GM19467 (cell line): ENCODE data around the gene DGLUCY.
"Not testable (repeated sequence)": the region's sequence is repeated elsewhere in the genome, so short reads cannot be mapped to it uniquely, and the experiment has no call there.

Source experiments
- ATAC-seq: cut with Tn5 transposase; IDR thresholded peaks from one replicate; pipeline ENCODE4 v1.9.1; 2021; ENCODE audit warnings: mild to moderate bottlenecking, moderate library complexity; ENCODE audit not compliant: unreplicated experiment

DGLUCY gene

DNA sequence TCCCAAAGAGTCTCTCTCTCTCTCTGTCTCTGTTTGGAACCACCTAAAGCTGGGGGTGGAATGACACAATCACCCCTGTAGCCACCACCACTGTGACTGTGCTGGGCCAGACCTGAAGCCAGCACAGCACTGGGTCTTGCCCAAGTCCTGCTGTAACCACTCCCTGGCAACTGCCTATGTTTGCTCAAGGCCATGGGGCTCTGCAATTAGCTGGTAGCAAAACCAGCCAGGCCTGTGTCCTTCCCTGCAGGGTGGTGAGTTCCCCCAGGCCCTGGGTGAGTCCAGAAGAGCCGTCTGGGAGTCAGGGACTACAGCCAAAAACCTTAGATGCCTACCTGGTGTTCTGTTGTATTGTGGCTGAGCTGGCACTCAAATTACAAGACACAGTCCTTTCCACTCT lies 50.8 kb downstream of the DGLUCY start:
- ATAC-seq = no peak

DNA sequence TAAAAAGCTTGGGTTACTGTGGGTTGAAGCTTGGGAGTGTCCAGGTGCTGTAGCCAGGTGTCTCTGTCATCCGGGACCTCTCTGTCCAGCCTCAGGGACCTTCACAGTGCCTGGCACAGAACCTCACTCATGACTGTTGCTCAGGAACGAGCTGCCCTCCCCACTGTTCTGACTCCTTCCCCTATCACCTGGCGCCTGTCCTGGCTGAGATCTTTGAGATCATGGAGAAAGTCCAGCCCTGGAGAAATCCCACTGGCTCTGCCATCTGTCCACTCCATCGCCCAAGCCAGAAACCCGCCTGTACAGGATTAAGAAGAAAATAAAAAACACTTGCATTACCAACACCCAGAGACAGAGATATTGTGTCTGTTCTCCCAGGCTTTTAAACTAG lies 53.5 kb downstream of the DGLUCY start:
- no peak for ATAC-seq

DNA sequence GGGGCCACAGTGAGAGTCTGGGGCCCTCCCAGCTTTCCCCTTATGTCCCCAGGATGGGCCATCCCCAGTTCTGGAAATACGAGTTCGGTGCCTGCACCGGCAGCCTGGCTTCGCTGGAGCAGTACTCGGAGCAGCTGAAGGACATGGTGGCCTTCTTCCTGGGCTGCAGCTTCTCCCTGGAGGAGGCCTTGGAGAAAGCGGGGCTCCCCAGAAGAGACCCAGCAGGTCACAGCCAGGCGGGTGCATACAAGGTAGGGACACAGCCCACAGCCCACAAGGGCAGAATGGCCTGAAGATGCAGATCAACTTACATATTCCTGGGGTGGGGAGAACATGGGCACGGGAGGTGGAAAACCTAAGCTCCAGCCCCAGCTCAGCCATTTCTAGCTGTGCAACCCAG lies 56.1 kb downstream of the DGLUCY start:
- ATAC-seq = no peak

DNA sequence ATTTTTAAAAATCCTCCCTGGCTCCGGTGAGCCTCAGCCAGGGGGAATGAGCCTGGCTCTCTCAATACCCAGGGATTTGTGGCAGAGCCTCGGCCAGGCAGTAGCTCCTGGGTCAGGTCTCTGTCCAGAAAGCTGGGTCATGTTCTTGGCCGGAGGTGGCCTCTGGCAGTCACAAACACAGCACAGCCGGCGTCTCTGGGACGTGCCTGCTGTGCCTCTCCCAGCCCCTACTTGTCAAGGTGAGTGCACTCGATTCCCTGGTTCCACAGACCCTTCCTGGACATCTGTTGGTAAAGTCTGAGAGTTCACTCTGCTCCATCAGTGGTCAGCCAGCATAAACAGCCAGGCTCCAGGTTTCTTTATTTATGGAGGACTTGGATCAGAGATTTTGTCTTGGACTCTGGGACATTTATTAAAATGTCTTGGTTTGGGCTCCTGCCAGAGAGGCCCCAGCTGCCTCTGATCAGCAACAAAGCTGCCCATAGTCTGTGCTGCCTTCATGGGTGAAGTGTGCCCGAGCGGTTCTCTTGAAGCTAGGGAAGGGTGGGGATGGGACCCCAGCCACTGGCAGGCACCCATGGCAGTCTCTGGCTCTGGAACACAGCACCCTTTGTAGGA lies 56.7 kb downstream of the DGLUCY start:
- ATAC-seq = no peak

DNA sequence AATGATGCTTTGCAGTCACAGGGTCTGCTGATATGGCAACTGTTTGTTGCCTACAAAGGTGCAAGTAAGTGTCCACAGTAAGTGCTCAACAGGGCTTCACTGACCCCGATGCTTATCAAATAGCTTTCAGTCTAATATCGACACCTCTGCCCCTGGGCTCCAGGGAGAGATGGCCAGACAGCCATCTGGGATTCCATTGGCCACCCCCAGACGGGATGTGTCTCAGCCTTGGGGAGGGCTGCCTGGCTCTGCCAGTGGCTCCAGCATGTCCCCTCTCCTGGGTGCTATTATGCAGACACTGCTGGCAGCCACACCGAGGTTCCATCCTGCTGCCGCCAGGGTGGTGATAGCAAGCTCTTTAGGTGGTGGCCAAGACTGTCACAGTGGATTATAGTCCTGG lies 57.4 kb downstream of the DGLUCY start:
- ATAC-seq = no peak

DNA sequence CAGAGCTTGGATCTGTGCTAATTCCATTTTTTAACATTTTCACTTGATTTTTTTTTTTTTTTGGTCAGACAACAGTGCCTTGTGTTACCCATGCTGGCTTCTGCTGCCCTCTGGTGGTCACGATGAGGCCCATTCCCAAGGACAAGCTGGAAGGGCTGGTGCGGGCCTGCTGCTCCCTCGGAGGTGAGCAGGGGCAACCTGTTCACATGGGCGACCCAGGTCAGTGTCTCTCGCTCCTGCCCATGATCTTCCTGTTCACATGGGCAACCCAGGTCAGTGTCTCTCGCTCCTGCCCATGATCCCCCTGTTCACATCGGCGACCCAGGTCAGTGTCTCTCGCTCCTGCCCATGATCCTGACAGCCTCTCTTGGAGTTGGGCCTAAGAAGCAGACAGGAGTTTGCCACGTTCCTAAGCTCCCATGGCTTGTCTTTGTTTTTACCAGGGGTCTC lies 59.4 kb downstream of the DGLUCY start:
- ATAC-seq = no peak

DNA sequence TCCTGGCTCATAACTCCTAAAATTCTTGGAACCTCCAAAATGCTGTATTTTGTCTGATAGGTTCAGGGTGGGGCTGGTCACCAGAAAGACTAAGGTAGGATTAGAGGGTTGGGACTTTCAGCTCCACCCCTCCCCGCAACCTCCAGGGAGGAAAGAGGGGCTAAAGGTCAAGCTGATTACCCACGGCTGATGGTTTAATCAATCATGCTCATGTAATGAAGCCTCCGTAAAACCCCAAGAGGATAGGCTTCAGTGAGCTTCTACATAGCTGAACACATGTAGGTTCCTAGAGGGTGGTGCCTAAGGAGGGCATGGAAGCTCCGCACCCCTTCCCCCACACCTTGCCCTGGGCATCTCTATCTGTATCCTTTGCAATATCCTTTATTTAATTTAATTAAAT lies 60.0 kb downstream of the DGLUCY start:
- no peak for ATAC-seq

DNA sequence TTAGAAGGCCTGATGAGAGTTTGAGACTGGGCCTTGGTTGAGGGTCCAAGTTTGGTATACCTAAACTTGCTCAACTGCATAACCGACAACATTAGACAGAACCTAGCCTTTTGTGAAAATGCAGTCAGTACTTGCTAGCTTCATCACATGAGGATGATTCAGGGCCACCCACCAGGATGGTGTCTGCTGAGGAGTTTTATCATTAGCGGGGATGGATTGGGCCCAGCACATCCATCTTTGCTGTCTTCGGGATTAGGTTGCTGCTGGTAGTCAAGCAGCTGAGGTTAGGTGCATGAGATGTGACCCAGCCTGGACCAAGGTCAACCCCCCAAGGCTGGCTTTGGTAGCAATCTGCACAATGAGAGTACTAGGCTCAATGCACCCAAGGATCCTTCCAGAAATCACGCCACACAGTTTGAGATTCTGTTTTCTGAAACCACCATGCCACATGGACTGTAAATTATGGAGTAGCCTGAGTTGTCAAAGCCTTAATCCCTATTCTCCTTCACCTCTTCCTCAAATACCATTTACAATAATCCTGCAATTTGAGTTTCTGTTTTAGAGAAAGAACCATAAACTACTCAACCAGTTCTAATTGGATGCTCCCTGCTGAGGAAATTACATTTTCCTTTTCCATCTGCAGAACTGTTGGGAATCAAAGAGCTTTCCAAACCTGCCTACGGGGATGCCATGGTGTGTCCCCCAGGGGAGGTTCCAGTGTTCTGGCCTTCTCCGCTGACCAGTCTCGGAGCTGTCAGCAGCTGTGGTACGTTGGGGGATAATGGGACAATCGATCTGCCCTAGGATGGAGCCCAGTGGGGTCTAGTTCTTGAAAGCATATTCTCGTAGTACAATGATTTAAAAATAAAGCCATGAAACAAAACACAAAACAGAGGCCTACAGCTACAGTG lies 61.7 kb downstream of the DGLUCY start:
- no peak for ATAC-seq

DNA sequence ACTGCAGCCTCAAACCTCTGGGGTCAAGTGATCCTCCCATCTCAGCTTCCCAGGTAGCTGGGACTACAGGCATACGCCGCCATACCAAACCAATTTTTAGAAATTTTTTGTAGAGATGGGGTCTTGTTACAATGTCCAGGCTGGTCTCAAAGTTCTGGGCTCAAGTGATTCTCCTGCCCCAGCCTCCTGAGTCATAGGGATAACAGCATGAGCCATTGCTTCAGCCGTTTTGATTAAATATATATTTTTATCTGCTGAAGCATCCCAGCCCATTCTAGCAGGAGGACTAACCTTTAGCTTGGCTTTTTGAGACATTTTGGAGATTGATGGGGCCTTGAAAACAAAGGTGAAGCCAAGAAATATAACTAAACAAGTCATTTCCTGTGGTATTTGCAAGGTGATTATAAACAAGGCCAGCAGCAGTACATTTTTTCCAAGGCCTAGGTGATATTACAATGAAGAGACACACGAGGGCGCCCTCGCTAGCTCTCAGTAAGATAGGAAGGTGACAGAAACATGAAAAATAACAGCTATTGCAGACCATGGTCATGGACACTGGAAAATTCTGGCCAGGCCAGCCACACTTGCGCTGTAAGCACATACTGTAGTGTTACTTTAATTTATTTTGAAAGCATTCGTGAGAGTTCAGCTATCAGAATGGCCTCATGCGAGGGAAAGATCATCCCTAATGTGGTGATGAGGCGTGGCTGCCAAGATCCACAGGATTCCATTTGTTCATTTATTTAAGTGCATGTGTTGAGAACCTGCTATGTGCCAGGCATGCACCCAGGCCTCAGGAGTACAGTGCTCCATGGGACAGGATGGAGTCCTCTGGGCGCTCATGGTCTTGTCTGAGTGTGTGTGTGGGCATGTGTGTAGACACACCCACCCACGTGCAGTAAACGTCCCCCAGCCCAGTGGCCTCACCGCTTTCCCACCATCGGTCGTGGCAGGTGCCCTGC lies 63.5 kb downstream of the DGLUCY start:
- ATAC-seq = peak; percentile 63

DNA sequence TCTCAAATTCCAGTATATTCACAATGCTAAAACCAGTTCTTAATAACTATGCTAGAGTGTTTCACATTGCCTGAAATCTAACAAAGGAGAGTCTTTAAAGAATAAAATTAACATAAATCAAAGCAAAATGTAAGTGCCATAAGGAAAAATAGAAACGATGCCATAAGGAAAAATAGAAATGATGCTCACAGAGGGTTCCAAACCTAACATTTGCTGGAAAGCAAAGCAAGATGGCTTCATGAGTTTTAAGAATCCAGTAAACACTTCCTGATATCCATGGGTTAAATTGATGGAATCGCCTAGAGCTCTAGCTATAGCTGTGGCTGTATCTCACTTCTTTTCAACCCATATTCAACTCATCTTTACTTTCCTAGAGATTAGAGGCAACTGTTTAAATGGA lies 66.7 kb downstream of the DGLUCY start:
- ATAC-seq = no peak

DNA sequence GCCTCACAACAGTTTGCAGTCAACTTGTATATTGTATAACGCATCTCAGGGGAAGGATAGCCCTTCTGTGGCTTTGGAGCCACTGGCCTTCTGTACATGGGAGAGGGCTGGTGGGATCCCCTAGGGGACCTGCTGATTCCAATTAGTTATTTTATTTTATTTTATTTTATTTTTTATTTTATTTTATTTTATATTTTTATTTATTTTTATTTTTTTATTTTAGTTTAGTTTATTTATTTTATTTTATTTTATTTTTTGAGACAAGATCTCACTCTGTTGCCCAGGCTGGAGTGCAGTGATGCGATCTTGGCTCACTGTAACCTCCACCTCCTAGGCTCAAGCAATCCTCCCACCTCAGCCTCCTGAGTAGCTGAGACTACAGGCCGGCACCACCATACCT lies 68.9 kb downstream of the DGLUCY start:
- not testable (repeated sequence) for ATAC-seq

DNA sequence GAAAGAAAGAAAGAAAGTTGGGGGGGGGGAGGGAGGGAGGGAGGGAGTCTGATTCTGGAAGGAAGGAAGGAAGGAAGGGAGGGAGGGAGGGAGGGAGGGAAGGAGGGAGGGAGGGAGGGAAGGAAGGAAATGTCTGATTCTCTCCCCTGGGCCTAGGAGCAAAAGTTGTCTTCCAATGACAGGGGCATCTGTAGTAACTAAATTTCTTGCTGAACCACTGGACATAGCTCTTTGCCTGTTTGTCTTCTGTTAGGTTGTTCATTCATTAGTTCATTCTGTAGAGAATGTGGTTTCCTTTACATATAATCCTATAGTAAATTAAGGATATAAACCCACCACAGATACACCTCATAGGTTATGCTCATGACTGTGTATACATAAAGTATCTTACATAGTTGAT lies 70.7 kb downstream of the DGLUCY start:
- ATAC-seq = no peak

DNA sequence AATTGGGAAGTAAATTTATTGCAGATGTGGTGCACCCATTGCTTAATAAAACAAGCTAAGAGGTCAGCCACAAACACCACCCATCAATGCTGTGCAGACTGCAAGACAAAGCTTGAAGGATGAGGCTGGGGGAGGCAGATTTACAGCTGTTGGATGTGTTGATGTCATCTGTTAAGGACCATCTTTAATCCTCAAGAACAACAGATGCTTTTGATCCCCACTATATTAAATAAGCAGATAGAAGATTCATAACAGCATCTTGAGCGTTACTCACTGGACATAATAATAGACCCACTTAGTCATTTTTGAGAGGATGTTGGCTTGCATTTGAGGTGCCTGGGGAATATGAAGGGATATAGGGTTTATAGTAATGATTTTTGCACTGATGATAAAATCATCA lies 71.8 kb downstream of the DGLUCY start:
- no peak for ATAC-seq

DNA sequence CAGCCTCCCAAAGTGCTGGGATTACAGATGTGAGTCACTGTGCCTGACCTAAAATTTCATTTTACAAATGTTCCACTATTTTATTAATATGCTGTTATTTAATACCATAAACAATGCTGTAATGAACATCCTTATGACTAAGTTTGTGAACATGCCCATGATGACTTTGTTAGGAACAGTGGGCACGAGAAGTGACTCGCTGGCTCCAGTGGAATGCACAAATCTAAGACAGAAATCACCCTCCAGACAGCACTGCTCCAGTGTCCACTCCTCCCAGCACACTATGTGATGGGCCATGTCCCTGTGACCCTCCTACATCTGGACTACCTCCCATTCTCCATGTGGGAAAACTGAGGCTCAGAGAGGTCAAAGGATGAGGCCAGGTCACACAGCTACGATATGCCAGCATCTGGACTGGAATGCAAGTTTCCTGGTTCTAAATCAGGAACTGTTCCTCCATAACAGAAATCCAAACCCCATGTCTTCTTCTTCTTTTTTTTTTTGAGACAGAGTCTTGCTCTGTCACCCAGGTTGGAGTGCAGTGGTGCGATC lies 72.7 kb downstream of the DGLUCY start:
- no peak for ATAC-seq

DNA sequence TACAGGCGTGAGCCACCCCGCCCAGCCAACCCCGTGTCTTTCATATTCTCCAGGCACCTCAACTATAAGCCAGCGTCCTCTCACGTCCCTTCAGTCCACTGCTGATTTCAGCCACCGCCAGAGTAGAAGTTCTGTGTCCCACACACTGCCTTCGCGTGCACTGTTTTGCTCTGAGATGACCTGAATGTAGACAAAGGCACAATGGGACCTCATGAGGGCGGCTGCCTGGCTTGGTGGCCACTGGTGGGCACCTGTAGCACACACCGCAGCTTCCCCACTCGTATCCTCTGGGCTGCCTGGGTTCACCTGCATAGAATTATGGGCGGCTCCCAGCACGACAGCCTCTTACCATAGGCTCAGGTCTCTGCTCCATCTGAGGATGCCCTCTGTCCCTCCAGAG lies 73.4 kb downstream of the DGLUCY start:
- no peak for ATAC-seq

DNA sequence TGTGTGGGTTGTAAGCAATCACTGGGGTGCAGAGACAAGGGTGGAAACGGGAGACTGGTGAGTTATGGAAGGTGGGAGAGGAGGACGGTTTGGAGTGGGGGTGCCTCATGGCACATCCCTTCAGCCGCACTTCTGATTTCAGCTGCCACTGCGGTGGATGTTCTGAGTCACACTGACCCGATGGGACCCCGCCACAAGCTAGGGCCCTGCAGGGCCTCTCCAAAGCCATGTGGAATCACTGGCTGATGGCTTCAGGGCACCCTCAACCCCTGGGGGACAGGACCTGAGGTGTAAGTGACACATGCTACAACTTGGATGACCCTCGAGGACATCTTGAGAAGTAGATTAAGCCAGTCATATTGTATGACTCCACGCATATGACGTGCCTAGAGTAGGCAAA lies 77.0 kb downstream of the DGLUCY start:
- no peak for ATAC-seq

DNA sequence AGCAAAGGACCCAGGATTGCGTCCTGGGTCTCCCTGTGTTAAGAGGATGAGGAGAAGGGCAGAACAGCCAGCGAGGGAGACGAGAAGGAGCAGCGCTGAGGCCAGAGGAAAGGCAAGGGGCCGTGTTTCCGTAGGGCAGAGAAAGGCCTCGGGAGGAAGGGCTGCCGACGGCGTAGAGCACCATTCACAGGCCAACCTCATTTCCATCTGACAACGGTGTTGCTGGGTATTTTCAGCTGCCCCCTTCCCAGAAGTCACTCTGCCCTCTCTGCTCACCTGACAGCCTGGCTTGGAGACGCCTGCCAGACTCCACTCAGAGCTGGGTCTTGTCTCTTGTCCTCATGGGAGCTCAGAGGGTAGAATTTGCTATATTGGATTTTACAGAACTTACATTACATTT lies 79.2 kb downstream of the DGLUCY start:
- no peak for ATAC-seq

DNA sequence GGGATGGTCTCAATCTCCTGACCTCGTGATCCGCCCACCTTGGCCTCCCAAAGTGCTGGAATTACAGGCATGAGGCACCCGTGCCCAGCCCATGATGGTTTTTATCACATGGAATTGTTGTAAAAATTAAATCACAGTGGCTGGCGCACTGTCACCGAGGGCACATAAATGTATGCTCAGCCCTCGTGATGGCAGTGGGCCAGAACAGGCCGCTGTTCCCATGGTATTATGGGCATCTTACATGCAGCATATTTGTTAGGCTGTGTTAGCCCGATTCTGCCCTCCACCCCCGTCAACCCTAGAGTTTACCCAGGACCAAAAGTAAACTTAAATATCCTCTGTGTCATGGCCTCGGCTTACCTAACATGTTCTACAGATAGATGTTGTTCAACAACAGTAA lies 82.0 kb downstream of the DGLUCY start:
- ATAC-seq = no peak

DNA sequence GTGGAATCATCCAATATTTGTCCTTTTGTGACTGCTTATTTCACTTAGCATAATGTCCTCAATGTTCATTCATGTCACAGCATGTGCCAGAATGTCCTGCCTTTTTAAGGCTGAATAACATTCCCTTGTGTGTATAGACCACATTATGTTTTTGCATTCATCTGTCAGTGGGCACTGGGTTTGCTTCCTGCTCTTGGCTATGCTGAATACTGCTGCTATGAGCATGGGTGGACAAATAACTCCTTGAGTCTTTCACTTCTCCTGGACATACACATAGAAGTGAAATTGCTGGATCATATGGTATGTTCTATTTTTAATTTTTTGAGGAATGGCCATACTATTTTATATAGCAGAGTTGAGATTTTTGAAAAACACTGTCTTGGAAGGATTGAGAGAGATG lies 83.8 kb downstream of the DGLUCY start:
- ATAC-seq = no peak

DNA sequence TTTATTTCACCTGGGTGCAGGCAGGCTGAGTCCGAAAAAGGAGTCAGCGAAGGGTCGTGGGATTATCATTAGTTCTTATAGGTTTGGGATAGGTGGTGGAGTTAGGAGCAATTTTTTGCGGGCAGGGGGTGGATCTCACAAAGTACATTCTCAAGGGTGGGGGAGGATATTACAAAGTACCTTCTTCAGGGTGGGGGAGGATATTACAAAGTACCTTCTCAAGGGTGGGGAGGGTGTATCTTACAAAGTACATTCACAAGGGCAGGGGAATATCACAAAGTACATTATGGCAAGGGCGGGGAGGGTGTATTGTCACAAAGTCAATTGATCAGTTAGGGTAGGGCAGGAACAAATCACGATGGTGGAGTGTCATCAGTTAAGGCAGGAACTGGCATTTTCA lies 86.9 kb downstream of the DGLUCY start:
- not testable (repeated sequence) for ATAC-seq
